Ascending aorta (tissue), 2 donors: ENCODE measurements around the gene CIBAR2. TPM values are rescaled to one million over a fixed set of nuclear protein-coding genes. Genes with fewer than 3 reads are reported as not detected.

ENCODE experiments used
- DNase-seq, 2 donors: peaks; one replicate each; pipeline ENCODE4 v3.0.0-alpha.2; 2019; ENCODE audit warnings: low spot score in 2 of 2
- H3K27ac ChIP-seq, 2 donors: fragments of 200-600 bp; sonication (generic); one replicate each; pipeline ENCODE4 v1.5.1; 2016 to 2017; ENCODE audit warnings: mild to moderate bottlenecking in 1 of 2
- H3K27me3 ChIP-seq: fragments of 200-600 bp; sonication (generic); one replicate; pipeline ENCODE4 v1.5.1; 2017
- H3K36me3 ChIP-seq, 2 donors: fragments of 200-600 bp; sonication (generic); one replicate each; pipeline ENCODE4 v1.5.1; 2016
- H3K4me1 ChIP-seq, 2 donors: fragments of 200-600 bp; sonication (generic); one replicate each; pipeline ENCODE4 v1.5.1; 2016 to 2017; ENCODE audit warnings: mild to moderate bottlenecking in 1 of 2
- H3K4me3 ChIP-seq, 2 donors: fragments of 200-600 bp; sonication (generic); one replicate each; pipeline ENCODE4 v1.5.1; 2016 to 2017; ENCODE audit warnings: mild to moderate bottlenecking in 1 of 2
- H3K9me3 ChIP-seq, 2 donors: fragments of 200-600 bp; sonication (generic); one replicate each; pipeline ENCODE4 v1.5.1; 2016
- CTCF ChIP-seq, 3 experiments: fragments of 200-600 bp in 2 of 3; fragments of 450-650 bp in 1 of 3; sonication (generic) in 2 of 3; IDR thresholded peaks; one replicate each; pipeline ENCODE4 v1.5.1; 2016 to 2019; ENCODE audit warnings: antibody characterized with exemption in 3 of 3, mild to moderate bottlenecking in 1 of 3, moderate library complexity in 1 of 3
- intact Hi-C: fragments of 100-400 bp; cut with DNase I; formaldehyde crosslinking; loops from one replicate; pipeline ENCODE4 v1.15.1; 2023
- total RNA-seq: library from RNA; depleted of rRNA; stranded (reverse); fragments of >200 nt; gene quantifications from one replicate; pipeline ENCODE4 v1.1.0, GENCODE V29; 2016

Gene CIBAR2
- total RNA-seq, 1 donor from 2014 or later: not detected

- peak overlapping the region; percentile 50 to 76 for H3K27ac ChIP-seq
- peak; percentile 58 to 91 for DNase-seq
- intact Hi-C loops: loop anchor here (1.0 to 2.0 kb wide), 2 partner anchors 8 to 21 kb away; no protein-coding TSS in a partner anchor
- H3K36me3 ChIP-seq: no peaks in the 10 kb centered on the region
- no peaks in the 10 kb centered on the region for H3K27me3 ChIP-seq
- no peaks in the 10 kb centered on the region for H3K9me3 ChIP-seq
- peaks cover 20 to 36% of the 10 kb centered on the region in 2 donors for H3K4me1 ChIP-seq
- H3K4me3 ChIP-seq: no peak overlapping the region
- no peak for TF ChIP-seq CTCF (IDR thresholded peaks at IDR 0.05)
These were observed 39.5 kb upstream of the CIBAR2 start for GRCh38 chr16:85151603-85152413.

DNA sequence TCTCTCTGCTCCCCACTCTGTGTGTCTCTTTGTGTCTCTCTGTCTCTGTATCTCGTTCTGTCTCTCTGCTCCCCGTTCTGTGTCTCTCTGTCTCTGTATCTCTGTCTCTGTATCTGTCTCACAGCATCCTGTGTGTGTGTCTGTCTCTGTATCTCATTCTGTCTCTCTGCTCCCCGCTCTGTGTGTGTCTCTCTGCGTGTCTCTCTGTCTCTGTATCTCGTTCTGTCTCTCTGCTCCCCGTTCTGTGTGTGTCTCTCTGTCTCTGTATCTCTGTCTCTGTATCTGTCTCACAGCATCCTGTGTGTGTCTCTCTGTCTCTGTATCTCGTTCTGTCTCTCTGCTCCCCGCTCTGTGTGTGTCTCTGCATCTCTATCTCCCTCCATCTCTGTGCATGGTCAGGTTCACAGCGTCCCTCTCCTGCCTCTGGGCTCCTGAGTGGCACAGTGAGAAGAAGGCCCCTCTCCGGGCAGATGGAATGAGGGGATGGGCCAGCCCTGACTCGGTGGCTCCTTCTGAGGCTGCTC, 38.9 kb upstream of the CIBAR2 start:
- no peak for DNase-seq
- Histone ChIP-seq H3K27me3 (no peaks in the 10 kb centered on the region), H3K9me3 (no peaks in the 10 kb centered on the region), H3K27ac (peak overlapping the region; percentile 50 to 76), H3K36me3 (no peaks in the 10 kb centered on the region), H3K4me3 (no peak overlapping the region), H3K4me1 (peaks cover 20 to 40% of the 10 kb centered on the region in 2 donors)
- intact Hi-C loops: loop anchor here (1.0 to 2.0 kb wide), 2 partner anchors 9 to 20 kb away; no protein-coding TSS in a partner anchor
- no peak for TF ChIP-seq CTCF (IDR thresholded peaks at IDR 0.05)

DNA sequence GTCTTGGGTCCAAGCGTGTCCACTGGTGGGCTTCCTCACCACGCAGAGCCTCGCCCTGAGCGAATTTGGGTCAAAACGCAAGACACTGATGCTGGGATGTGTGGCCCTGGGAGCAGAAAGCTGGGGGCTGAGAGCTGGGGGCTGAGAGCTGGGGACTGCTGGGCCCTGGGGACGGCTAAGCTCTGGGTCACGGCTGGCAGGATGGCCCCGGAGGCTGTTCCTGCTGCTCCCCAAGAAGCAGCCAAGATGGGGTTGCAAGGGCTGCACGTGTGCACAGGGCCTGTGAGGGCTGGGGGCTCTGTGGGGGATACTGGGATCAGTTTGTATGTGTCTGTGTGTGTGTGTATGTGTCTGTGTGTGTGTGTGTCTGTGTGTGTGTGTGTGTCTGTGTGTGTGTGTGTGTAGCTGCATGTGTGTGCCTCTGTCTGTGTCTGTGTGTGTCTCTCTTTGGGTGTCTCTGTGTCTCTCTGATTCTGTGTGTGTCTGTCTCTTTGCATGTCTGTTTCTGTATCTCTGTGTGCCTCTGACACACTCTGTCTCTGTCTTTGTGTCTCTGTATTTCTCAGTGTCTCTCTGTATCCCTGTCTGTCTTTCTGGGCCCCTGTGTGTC, 38.2 kb upstream of the CIBAR2 start:
- H3K27ac ChIP-seq: peak overlapping the region; percentile 15 to 50
- H3K27me3 ChIP-seq: no peaks in the 10 kb centered on the region
- peaks cover 20 to 43% of the 10 kb centered on the region in 2 donors for H3K4me1 ChIP-seq
- no peaks in the 10 kb centered on the region for H3K9me3 ChIP-seq
- no peaks in the 10 kb centered on the region for H3K36me3 ChIP-seq
- no peak for TF ChIP-seq CTCF (IDR thresholded peaks at IDR 0.05)
- no peak overlapping the region for H3K4me3 ChIP-seq
- DNase-seq: no peak
- intact Hi-C loops: loop anchor here (2.0 kb wide), 1 partner anchor 20 kb away; no protein-coding TSS in a partner anchor

DNA sequence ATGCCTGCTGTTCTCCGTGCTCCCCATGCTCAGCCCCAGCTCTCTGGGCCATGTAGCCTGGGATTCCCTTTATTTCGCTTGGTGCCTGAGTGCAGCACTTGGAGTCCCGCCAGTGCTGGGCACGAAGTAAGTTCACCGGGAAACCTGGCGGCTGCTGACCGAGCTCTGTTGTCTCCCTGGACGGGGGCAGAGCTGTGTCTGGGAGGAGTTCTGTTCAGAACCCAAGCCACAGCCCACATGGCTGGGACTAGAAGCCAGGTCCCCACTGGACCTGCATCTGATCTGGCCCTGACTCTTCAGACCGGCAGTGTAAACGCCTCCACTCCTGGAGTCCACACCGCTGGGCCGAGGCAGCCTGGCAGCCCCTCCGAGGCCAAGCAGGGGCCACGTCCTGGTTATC, 37.5 kb upstream of the CIBAR2 start:
- intact Hi-C loops: loop anchor here (2.0 kb wide), 1 partner anchor 19 kb away; no protein-coding TSS in a partner anchor
- no peak for DNase-seq
- H3K36me3 ChIP-seq: no peaks in the 10 kb centered on the region
- H3K9me3 ChIP-seq: no peaks in the 10 kb centered on the region
- peak overlapping the region; percentile 15 to 20 for H3K27ac ChIP-seq
- H3K4me3 ChIP-seq: no peak overlapping the region
- H3K4me1 ChIP-seq: peaks cover 20 to 43% of the 10 kb centered on the region in 2 donors
- no peak for TF ChIP-seq CTCF (IDR thresholded peaks at IDR 0.05)
- no peaks in the 10 kb centered on the region for H3K27me3 ChIP-seq

DNA sequence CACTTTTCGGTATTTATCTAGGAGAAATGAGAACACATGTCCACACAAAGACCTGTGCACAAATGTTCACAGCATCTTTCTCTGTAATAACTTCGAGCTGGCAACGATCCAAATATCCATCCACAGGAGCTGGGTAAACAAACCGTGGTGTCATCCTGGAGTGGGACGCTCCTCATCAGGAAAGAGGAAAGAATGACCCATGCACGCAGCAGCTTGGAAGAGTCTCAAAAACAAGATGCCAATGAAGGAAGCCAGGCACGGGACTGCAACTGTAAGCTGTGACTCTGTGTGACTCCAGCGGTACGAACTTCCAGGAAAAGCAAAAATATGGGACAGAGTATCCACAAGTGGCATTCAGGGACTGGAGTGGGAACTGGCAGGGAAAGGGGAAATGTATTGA, 36.7 kb upstream of the CIBAR2 start:
- Histone ChIP-seq H3K4me3 (no peak overlapping the region), H3K36me3 (no peaks in the 10 kb centered on the region), H3K9me3 (no peaks in the 10 kb centered on the region), H3K4me1 (peaks cover 20 to 43% of the 10 kb centered on the region in 2 donors), H3K27ac (no peak overlapping the region), H3K27me3 (no peaks in the 10 kb centered on the region)
- intact Hi-C loops: no loop called here
- no peak for TF ChIP-seq CTCF (IDR thresholded peaks at IDR 0.05)
- no peak for DNase-seq
